K562 (cell line): Measurements from ENCODE around the gene PLPP7. TPM values are rescaled to one million over a fixed set of nuclear protein-coding genes. Genes with fewer than 3 reads are reported as not detected.

Experiments used
- CEBPG ChIP-seq, 3 experiments: fragments of 200-800 bp in 1 of 3; sonication (Bioruptor generic) in 1 of 3; sonication (generic) in 1 of 3; formaldehyde crosslinking in 1 of 3; IDR thresholded peaks in 2 of 3; conservative IDR thresholded peaks in 1 of 3; 2 replicates each; pipeline versions ENCODE4 v1.6.1 to v1.8.0; 2016 to 2022; ENCODE audit warnings: missing compliant biosample characterization in 2 of 3, missing genetic modification characterization in 2 of 3, mild to moderate bottlenecking in 1 of 3, missing genetic modification reagents in 1 of 3
- CUX1 ChIP-seq: fragments of 200-800 bp; sonication (Bioruptor generic); IDR thresholded peaks from 2 replicates; pipeline ENCODE4 v1.6.1; 2016; ENCODE audit warnings: missing genetic modification characterization, missing compliant biosample characterization
- EGR1 ChIP-seq: fragments of 450-650 bp; conservative IDR thresholded peaks from 2 replicates; pipeline ENCODE4 v1.6.1; 2017; ENCODE audit warnings: mild to moderate bottlenecking
- EZH2 ChIP-seq: IDR thresholded peaks from 2 replicates; pipeline ENCODE4 v1.6.1; 2012; ENCODE audit warnings: low read depth, mild to moderate bottlenecking, inconsistent platforms, low read length, borderline replicate concordance
- FOS ChIP-seq: IDR thresholded peaks from 3 replicates; pipeline ENCODE4 v1.6.1; 2011; ENCODE audit not compliant: insufficient read length; ENCODE audit errors: extremely low read depth
- FUS ChIP-seq: fragments of 200-400 bp; formaldehyde crosslinking; optimal IDR thresholded peaks from 2 replicates; pipeline ENCODE3; 2017; ENCODE audit warnings: low read depth, low read length
- GTF2A2 ChIP-seq: IDR thresholded peaks from 2 replicates; pipeline ENCODE4 v1.6.1; 2016; ENCODE audit warnings: mild to moderate bottlenecking, missing genetic modification characterization, missing compliant biosample characterization
- ILF3 ChIP-seq: fragments of 450-650 bp; IDR thresholded peaks from 2 replicates; pipeline ENCODE4 v1.6.1; 2018; ENCODE audit warnings: antibody characterized with exemption, mild to moderate bottlenecking, moderate library complexity, borderline replicate concordance
- ILK ChIP-seq: fragments of 450-650 bp; IDR thresholded peaks from 2 replicates; pipeline ENCODE4 v1.6.1; 2016; ENCODE audit warnings: missing genetic modification characterization, low read depth, mild to moderate bottlenecking, missing compliant biosample characterization, moderate library complexity, borderline replicate concordance
- KLF16 ChIP-seq: IDR thresholded peaks from 2 replicates; pipeline ENCODE4 v1.6.1; 2016; ENCODE audit warnings: antibody characterized with exemption
- MXD1 ChIP-seq: fragments of 250-450 bp; sonication (Bioruptor Pico); IDR thresholded peaks from 2 replicates; pipeline ENCODE4 v1.8.0; 2021; ENCODE audit warnings: borderline replicate concordance, mild to moderate bottlenecking, moderate library complexity; ENCODE audit not compliant: poor library complexity, severe bottlenecking
- PHF20 ChIP-seq: fragments of 450-650 bp; IDR thresholded peaks from 2 replicates; pipeline ENCODE4 v1.6.1; 2018; ENCODE audit not compliant: partially characterized antibody
- POLR2AphosphoS2 ChIP-seq: IDR thresholded peaks from 2 replicates; pipeline ENCODE4 v1.6.1; 2012; ENCODE audit warnings: low read length, improper control_type of control experiment
- POLR2B ChIP-seq: fragments of 450-650 bp; IDR thresholded peaks from 2 replicates; pipeline ENCODE4 v1.6.1; 2018; ENCODE audit warnings: low read depth; ENCODE audit not compliant: partially characterized antibody
- POLR2H ChIP-seq: IDR thresholded peaks from 2 replicates; pipeline ENCODE4 v1.6.1; 2016; ENCODE audit warnings: missing genetic modification characterization, low read depth, mild to moderate bottlenecking, control low read depth, missing compliant biosample characterization, moderate library complexity
- SMAD4 ChIP-seq: fragments of 250-450 bp; sonication (Bioruptor Pico); conservative IDR thresholded peaks from 2 replicates; pipeline ENCODE4 v1.8.0; 2021; ENCODE audit warnings: inconsistent platforms, mild to moderate bottlenecking, moderate library complexity
- SP2 ChIP-seq: IDR thresholded peaks from 2 replicates; pipeline ENCODE4 v1.6.1; 2011; ENCODE audit warnings: mild to moderate bottlenecking, low read depth, low read length, moderate library complexity; ENCODE audit not compliant: poor library complexity, severe bottlenecking; ENCODE audit errors: extremely low read depth
- ZEB2 ChIP-seq: fragments of 450-650 bp; IDR thresholded peaks from 2 replicates; pipeline ENCODE4 v1.6.1; 2016
- ZNF175 ChIP-seq: fragments of 200-800 bp; sonication (Bioruptor generic); IDR thresholded peaks from 2 replicates; pipeline ENCODE4 v1.6.1; 2016; ENCODE audit warnings: low read depth, mild to moderate bottlenecking, missing genetic modification characterization, missing compliant biosample characterization
- ZNF639 ChIP-seq, 2 experiments: fragments of 200-800 bp in 1 of 2; sonication (Bioruptor generic) in 1 of 2; sonication (generic) in 1 of 2; formaldehyde crosslinking in 1 of 2; IDR thresholded peaks in 1 of 2; conservative IDR thresholded peaks in 1 of 2; 2 replicates each; pipeline versions ENCODE4 v1.5.0 to v1.6.1; 2016 to 2020; ENCODE audit warnings: missing compliant biosample characterization in 1 of 2, missing genetic modification characterization in 1 of 2, missing genetic modification reagents in 1 of 2
- polyA plus RNA-seq, 8 experiments: library from polyadenylated mRNA; depleted of rRNA in 4 of 8; stranded (reverse) in 5 of 8; unstranded in 3 of 8; fragments of >200 nt; fragmentation: Nextera tagmentation in 2 of 8; fragmentation: Illumina TruSeq in 1 of 8; extraction: Ambion mirVana in 2 of 8; extraction: Trizol in 1 of 8; gene quantifications; 2 replicates each; pipeline versions ENCODE4 v1.2.1 to v1.2.3, GENCODE V29; 2011 to 2014; ENCODE audit warnings: inconsistent platforms in 1 of 8, missing spikeins in 1 of 8
- total RNA-seq, 7 experiments: library from RNA; depleted of rRNA in 6 of 7; stranded (reverse); fragments of >200 nt in 6 of 7; fragmentation: Illumina TruSeq in 2 of 7; extraction: Trizol in 2 of 7; gene quantifications; 2 replicates each; pipeline versions ENCODE4 v1.2.1 to v1.2.3, GENCODE V29; 2011 to 2021; ENCODE audit warnings: low replicate concordance in 1 of 7

The PLPP7 gene
- total and polyA plus RNA-seq, 9 of the 15 experiments (the other 6 are each of a cell fraction or from before 2014, with no cell fraction given): 0.09 to 0.93 (median 0.18) TPM; not detected in 4

- TF ChIP-seq EZH2: no peak
- no peak for TF ChIP-seq FUS
- TF ChIP-seq EGR1: peak; percentile 59; the same call in 1 of the 2 replicates
- no peak for TF ChIP-seq ILF3
- no peak for TF ChIP-seq POLR2AphosphoS2
- peak; percentile 97 for TF ChIP-seq KLF16
- TF ChIP-seq ZEB2: peak; percentile 83
- no peak for TF ChIP-seq ILK (tag)
- TF ChIP-seq SP2: no peak
- TF ChIP-seq CEBPG (CRISPR knock-in tag; IDR thresholded peaks at IDR 0.05): no peak
- TF ChIP-seq CEBPG (tag; conservative IDR thresholded peaks at IDR 0.05 in 1 of 2, IDR thresholded peaks at IDR 0.05 in 1 of 2): no peak
- no peak for TF ChIP-seq MXD1 (CRISPR knock-in tag)
- TF ChIP-seq GTF2A2: no peak
- peak; percentile 96 for TF ChIP-seq SMAD4 (CRISPR knock-in tag)
- TF ChIP-seq ZNF639 (CRISPR knock-in tag; conservative IDR thresholded peaks at IDR 0.05 in 1 of 2, IDR thresholded peaks at IDR 0.05 in 1 of 2): peak in 1 of 2 experiments; percentile 73; a peak in 2 of 4 replicates
- TF ChIP-seq ZNF175 (CRISPR knock-in tag): peak; percentile 87
- peak; percentile 92 for TF ChIP-seq CUX1 (CRISPR knock-in tag)
- TF ChIP-seq PHF20: no peak
- no peak for TF ChIP-seq POLR2B
- no peak for TF ChIP-seq POLR2H (tag)
- TF ChIP-seq FOS: no peak
Observed at GRCh38 chr9:131330814-131331600, 41.5 kb downstream of the PLPP7 start (continued).
